Measurements from ENCODE around the gene ARPC4. TPM values are rescaled to one million over a fixed set of nuclear protein-coding genes. Genes with fewer than 3 reads are reported as not detected.
"Not testable (repeated sequence)": the region's sequence is repeated elsewhere in the genome, so short reads cannot be mapped to it uniquely, and the experiment has no call there.

Gene ARPC4
- total and polyA plus RNA-seq, 4 donors: 109 to 141 (median 135) TPM

- 72% methylated on average over 6 of the region's 6 CpGs for WGBS (ENCODE audit: insufficient coverage)
- H3K27me3 ChIP-seq (ENCODE audit: control insufficient read depth, insufficient read depth, low read length): no peaks in the 10 kb centered on the region
- no peaks in the 10 kb centered on the region for H3K9me3 ChIP-seq (ENCODE audit: control insufficient read depth, insufficient read depth, low read length)
- DNase-seq (ENCODE audit: low read depth in 4 of 6, low spot score in 6 of 6): no peak
- H3K27ac ChIP-seq (ENCODE audit: low read depth, low read length): no peak overlapping the region
- H3K4me3 ChIP-seq (ENCODE audit: low read depth, low read length): no peak overlapping the region
- H3K4me1 ChIP-seq (ENCODE audit: control insufficient read depth, insufficient read depth, low read length): peaks cover 10% of the 10 kb centered on the region
- peaks cover 9% of the 10 kb centered on the region for H3K36me3 ChIP-seq (ENCODE audit: control insufficient read depth, insufficient read depth, low read length)
Measured at GRCh38 chr3:9846231-9846630, 53.3 kb downstream of the ARPC4 start.

GRCh38 chr3:9846931-9847488 lies 54.1 kb downstream of the ARPC4 start:
- no peak for DNase-seq (ENCODE audit: low read depth in 4 of 6, low spot score in 6 of 6)
- WGBS (ENCODE audit: insufficient coverage): 92% methylated on average over 4 of the region's 6 CpGs
- H3K9me3 ChIP-seq (ENCODE audit: control insufficient read depth, insufficient read depth, low read length): no peaks in the 10 kb centered on the region
- no peaks in the 10 kb centered on the region for H3K27me3 ChIP-seq (ENCODE audit: control insufficient read depth, insufficient read depth, low read length)
- peaks cover 1% of the 10 kb centered on the region for H3K36me3 ChIP-seq (ENCODE audit: control insufficient read depth, insufficient read depth, low read length)
- H3K4me3 ChIP-seq (ENCODE audit: low read depth, low read length): no peak overlapping the region
- no peak overlapping the region for H3K27ac ChIP-seq (ENCODE audit: low read depth, low read length)
- peaks cover 13% of the 10 kb centered on the region for H3K4me1 ChIP-seq (ENCODE audit: control insufficient read depth, insufficient read depth, low read length)

- not testable (repeated sequence) for DNase-seq (ENCODE audit: low read depth in 4 of 6, low spot score in 6 of 6); H3K4me3 ChIP-seq (ENCODE audit: low read depth, low read length); H3K27me3 ChIP-seq (ENCODE audit: control insufficient read depth, insufficient read depth, low read length); H3K27ac ChIP-seq (ENCODE audit: low read depth, low read length); H3K9me3 ChIP-seq (ENCODE audit: control insufficient read depth, insufficient read depth, low read length); H3K36me3 ChIP-seq (ENCODE audit: control insufficient read depth, insufficient read depth, low read length)
- no CpG with 5 or more reads among the region's 9 CpGs for WGBS (ENCODE audit: insufficient coverage)
- H3K4me1 ChIP-seq (ENCODE audit: control insufficient read depth, insufficient read depth, low read length): peaks cover 14% of the 10 kb centered on the region
Measured at GRCh38 chr3:9847870-9848269, 55.0 kb downstream of the ARPC4 start.

- H3K27me3 ChIP-seq (ENCODE audit: control insufficient read depth, insufficient read depth, low read length); H3K4me1 ChIP-seq (ENCODE audit: control insufficient read depth, insufficient read depth, low read length); H3K27ac ChIP-seq (ENCODE audit: low read depth, low read length); H3K4me3 ChIP-seq (ENCODE audit: low read depth, low read length); H3K36me3 ChIP-seq (ENCODE audit: control insufficient read depth, insufficient read depth, low read length); H3K9me3 ChIP-seq (ENCODE audit: control insufficient read depth, insufficient read depth, low read length): not testable (repeated sequence)
- peak in 2 of 6 donors; percentile 43 to 72 for DNase-seq (ENCODE audit: low read depth in 4 of 6, low spot score in 6 of 6)
- WGBS (ENCODE audit: insufficient coverage): no CpG with 5 or more reads among the region's 4 CpGs
Measured at GRCh38 chr3:9848860-9849259, 56.0 kb downstream of the ARPC4 start.

GRCh38 chr3:9851383-9851782 lies 58.5 kb downstream of the ARPC4 start:
- not testable (repeated sequence) for H3K4me1 ChIP-seq (ENCODE audit: control insufficient read depth, insufficient read depth, low read length); H3K4me3 ChIP-seq (ENCODE audit: low read depth, low read length); H3K27me3 ChIP-seq (ENCODE audit: control insufficient read depth, insufficient read depth, low read length); H3K9me3 ChIP-seq (ENCODE audit: control insufficient read depth, insufficient read depth, low read length); H3K36me3 ChIP-seq (ENCODE audit: control insufficient read depth, insufficient read depth, low read length); DNase-seq (ENCODE audit: low read depth in 4 of 6, low spot score in 6 of 6)
- H3K27ac ChIP-seq (ENCODE audit: low read depth, low read length): peak overlapping the region; percentile 35
- WGBS (ENCODE audit: insufficient coverage): 37% methylated on average over 5 of the region's 6 CpGs

GRCh38 chr3:9851926-9852325 lies 59.0 kb downstream of the ARPC4 start:
- H3K4me3 ChIP-seq (ENCODE audit: low read depth, low read length); H3K36me3 ChIP-seq (ENCODE audit: control insufficient read depth, insufficient read depth, low read length); H3K27me3 ChIP-seq (ENCODE audit: control insufficient read depth, insufficient read depth, low read length); H3K9me3 ChIP-seq (ENCODE audit: control insufficient read depth, insufficient read depth, low read length); H3K4me1 ChIP-seq (ENCODE audit: control insufficient read depth, insufficient read depth, low read length): not testable (repeated sequence)
- DNase-seq (ENCODE audit: low read depth in 4 of 6, low spot score in 6 of 6): peak in 1 of 6 donors; percentile 47
- peak overlapping the region; percentile 35 for H3K27ac ChIP-seq (ENCODE audit: low read depth, low read length)
- 28% methylated on average over 2 of the region's 6 CpGs for WGBS (ENCODE audit: insufficient coverage)

GRCh38 chr3:9852528-9852927 lies 59.6 kb downstream of the ARPC4 start:
- DNase-seq (ENCODE audit: low read depth in 4 of 6, low spot score in 6 of 6): no peak
- 97% methylated on average over 4 of the region's 6 CpGs for WGBS (ENCODE audit: insufficient coverage)
- Histone ChIP-seq H3K9me3 (ENCODE audit: control insufficient read depth, insufficient read depth, low read length) (no peaks in the 10 kb centered on the region), H3K4me3 (ENCODE audit: low read depth, low read length) (no peak overlapping the region), H3K27me3 (ENCODE audit: control insufficient read depth, insufficient read depth, low read length) (no peaks in the 10 kb centered on the region), H3K4me1 (ENCODE audit: control insufficient read depth, insufficient read depth, low read length) (peaks cover 7% of the 10 kb centered on the region), H3K27ac (ENCODE audit: low read depth, low read length) (no peak overlapping the region), H3K36me3 (ENCODE audit: control insufficient read depth, insufficient read depth, low read length) (no peaks in the 10 kb centered on the region)

- 84% methylated on average over 7 of the region's 11 CpGs for WGBS (ENCODE audit: insufficient coverage)
- H3K9me3 ChIP-seq (ENCODE audit: control insufficient read depth, insufficient read depth, low read length); H3K27me3 ChIP-seq (ENCODE audit: control insufficient read depth, insufficient read depth, low read length); H3K4me1 ChIP-seq (ENCODE audit: control insufficient read depth, insufficient read depth, low read length); H3K27ac ChIP-seq (ENCODE audit: low read depth, low read length); DNase-seq (ENCODE audit: low read depth in 4 of 6, low spot score in 6 of 6); H3K4me3 ChIP-seq (ENCODE audit: low read depth, low read length); H3K36me3 ChIP-seq (ENCODE audit: control insufficient read depth, insufficient read depth, low read length): not testable (repeated sequence)
Measured at GRCh38 chr3:9854291-9854940, 61.5 kb downstream of the ARPC4 start.

GRCh38 chr3:9855594-9855993 lies 62.7 kb downstream of the ARPC4 start:
- H3K27ac ChIP-seq (ENCODE audit: low read depth, low read length): no peak overlapping the region
- no peaks in the 10 kb centered on the region for H3K27me3 ChIP-seq (ENCODE audit: control insufficient read depth, insufficient read depth, low read length)
- H3K4me1 ChIP-seq (ENCODE audit: control insufficient read depth, insufficient read depth, low read length): peaks cover 7% of the 10 kb centered on the region
- no peaks in the 10 kb centered on the region for H3K9me3 ChIP-seq (ENCODE audit: control insufficient read depth, insufficient read depth, low read length)
- 100% methylated on average over 3 of the region's 3 CpGs for WGBS (ENCODE audit: insufficient coverage)
- no peak overlapping the region for H3K4me3 ChIP-seq (ENCODE audit: low read depth, low read length)
- no peak for DNase-seq (ENCODE audit: low read depth in 4 of 6, low spot score in 6 of 6)
- no peaks in the 10 kb centered on the region for H3K36me3 ChIP-seq (ENCODE audit: control insufficient read depth, insufficient read depth, low read length)
